Loucy (cell line): Measurements from ENCODE around the gene THAP7.

Source experiments
- H2AFZ ChIP-seq: fragments of 200-600 bp; sonication (generic); 2 replicates; pipeline ENCODE4 v1.6.0; 2016; ENCODE audit warnings: antibody characterized with exemption, mild to moderate bottlenecking, low read length, moderate library complexity
- H3F3A ChIP-seq: fragments of 200-600 bp; 2 replicates; pipeline ENCODE4 v1.6.0; 2016; ENCODE audit warnings: antibody characterized with exemption, low read depth, mild to moderate bottlenecking
- H3K27me3 ChIP-seq: fragments of 200-600 bp; sonication (generic); 2 replicates; pipeline ENCODE4 v1.6.1; 2014; ENCODE audit warnings: low read length, mild to moderate bottlenecking; ENCODE audit not compliant: insufficient read depth, poor library complexity, severe bottlenecking
- H3K36me3 ChIP-seq: fragments of 200-600 bp; sonication (generic); 2 replicates; pipeline ENCODE4 v1.6.1; 2016; ENCODE audit warnings: low read length; ENCODE audit not compliant: insufficient read depth
- H3K4me1 ChIP-seq: fragments of 200-600 bp; sonication (generic); 2 replicates; pipeline ENCODE4 v1.5.1; 2014; ENCODE audit warnings: low read length, mild to moderate bottlenecking; ENCODE audit not compliant: insufficient read depth, poor library complexity, severe bottlenecking
- H3K4me2 ChIP-seq: fragments of 200-600 bp; sonication (generic); 2 replicates; pipeline ENCODE4 v1.6.0; 2014; ENCODE audit warnings: antibody characterized with exemption, low read length, low read depth, mild to moderate bottlenecking; ENCODE audit not compliant: poor library complexity, severe bottlenecking
- H3K4me3 ChIP-seq: fragments of 200-600 bp; sonication (generic); 2 replicates; pipeline ENCODE4 v1.5.1; 2014; ENCODE audit warnings: low read length, mild to moderate bottlenecking, mixed read lengths; ENCODE audit not compliant: poor library complexity, severe bottlenecking
- H3K79me2 ChIP-seq: fragments of 200-600 bp; sonication (generic); 2 replicates; pipeline ENCODE4 v1.6.1; 2014; ENCODE audit warnings: low read length; ENCODE audit not compliant: insufficient read depth
- H3K9ac ChIP-seq: fragments of 200-600 bp; sonication (generic); 2 replicates; pipeline ENCODE4 v1.6.0; 2014; ENCODE audit warnings: mild to moderate bottlenecking, low read depth, low read length, moderate library complexity; ENCODE audit not compliant: poor library complexity, severe bottlenecking
- H3K9me2 ChIP-seq: fragments of 200-600 bp; sonication (generic); replicated peaks from 2 replicates; pipeline ENCODE4 v1.6.1; 2016; ENCODE audit warnings: low read depth, low read length, mixed read lengths
- H3K9me3 ChIP-seq: fragments of 200-600 bp; sonication (generic); 2 replicates; pipeline ENCODE4 v1.6.1; 2014; ENCODE audit warnings: mild to moderate bottlenecking, antibody characterized with exemption, low read length, low read depth; ENCODE audit not compliant: insufficient read depth
- H4K20me1 ChIP-seq: fragments of 200-600 bp; sonication (generic); 2 replicates; pipeline ENCODE4 v1.6.0; 2014; ENCODE audit warnings: antibody characterized with exemption, low read length, mild to moderate bottlenecking; ENCODE audit not compliant: insufficient read depth, poor library complexity, severe bottlenecking
- CTCF ChIP-seq: fragments of 200-600 bp; sonication (generic); conservative IDR thresholded peaks from 2 replicates; pipeline ENCODE4 v1.5.1; 2014; ENCODE audit warnings: mild to moderate bottlenecking, antibody characterized with exemption, low read length
- EZH2phosphoT487 ChIP-seq: fragments of 200-600 bp; IDR thresholded peaks from 2 replicates; pipeline ENCODE4 v1.6.1; 2018; ENCODE audit warnings: antibody characterized with exemption, mild to moderate bottlenecking, moderate library complexity, borderline replicate concordance

Gene THAP7

DNA sequence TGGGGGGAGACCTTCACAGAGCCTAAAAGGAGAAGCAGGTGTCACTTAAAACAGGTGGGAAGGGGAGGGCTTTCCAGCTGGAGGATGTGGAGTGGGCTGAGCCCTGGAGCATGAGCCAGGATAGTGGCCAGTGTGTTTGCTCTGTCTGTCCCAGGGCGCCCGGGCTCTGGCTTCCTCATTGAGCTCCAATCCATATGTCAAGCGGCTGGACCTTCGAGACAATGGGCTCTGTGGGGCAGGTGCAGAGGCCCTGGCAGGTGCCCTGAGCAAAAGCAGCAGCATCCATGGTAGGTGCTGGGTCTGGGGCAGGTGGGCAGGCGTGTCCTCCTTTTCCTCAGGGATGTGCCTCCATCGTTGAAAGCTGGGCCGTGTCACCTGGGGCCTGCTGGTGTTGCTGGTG, 45.8 kb upstream of the THAP7 start:
- no peaks in the 10 kb centered on the region for H3K9me3 ChIP-seq
- H2AFZ ChIP-seq = no peak overlapping the region
- no peaks in the 10 kb centered on the region for H3K27me3 ChIP-seq
- H3K4me3 ChIP-seq = no peak overlapping the region
- H3K9ac ChIP-seq = no peak overlapping the region
- H3F3A ChIP-seq = no peaks in the 10 kb centered on the region
- H3K79me2 ChIP-seq = no peaks in the 10 kb centered on the region
- no peak for TF ChIP-seq EZH2phosphoT487
- TF ChIP-seq CTCF = no peak
- H3K36me3 ChIP-seq = no peaks in the 10 kb centered on the region
- H3K4me1 ChIP-seq = peaks cover 12% of the 10 kb centered on the region
- H4K20me1 ChIP-seq = no peaks in the 10 kb centered on the region
- H3K9me2 ChIP-seq = no peaks in the 10 kb centered on the region
- no peak overlapping the region for H3K4me2 ChIP-seq

- Histone ChIP-seq H4K20me1 (no peaks in the 10 kb centered on the region), H3K27me3 (no peaks in the 10 kb centered on the region), H3K79me2 (no peaks in the 10 kb centered on the region), H3K9ac (no peak overlapping the region), H3F3A (no peaks in the 10 kb centered on the region), H3K9me3 (no peaks in the 10 kb centered on the region), H3K9me2 (no peaks in the 10 kb centered on the region), H3K4me1 (peaks cover 12% of the 10 kb centered on the region), H3K4me3 (no peak overlapping the region), H2AFZ (no peak overlapping the region), H3K36me3 (no peaks in the 10 kb centered on the region), H3K4me2 (no peak overlapping the region)
- no peak for TF ChIP-seq EZH2phosphoT487
These were observed 45.2 kb upstream of the THAP7 start for GRCh38 chr22:21047035-21047661.

DNA sequence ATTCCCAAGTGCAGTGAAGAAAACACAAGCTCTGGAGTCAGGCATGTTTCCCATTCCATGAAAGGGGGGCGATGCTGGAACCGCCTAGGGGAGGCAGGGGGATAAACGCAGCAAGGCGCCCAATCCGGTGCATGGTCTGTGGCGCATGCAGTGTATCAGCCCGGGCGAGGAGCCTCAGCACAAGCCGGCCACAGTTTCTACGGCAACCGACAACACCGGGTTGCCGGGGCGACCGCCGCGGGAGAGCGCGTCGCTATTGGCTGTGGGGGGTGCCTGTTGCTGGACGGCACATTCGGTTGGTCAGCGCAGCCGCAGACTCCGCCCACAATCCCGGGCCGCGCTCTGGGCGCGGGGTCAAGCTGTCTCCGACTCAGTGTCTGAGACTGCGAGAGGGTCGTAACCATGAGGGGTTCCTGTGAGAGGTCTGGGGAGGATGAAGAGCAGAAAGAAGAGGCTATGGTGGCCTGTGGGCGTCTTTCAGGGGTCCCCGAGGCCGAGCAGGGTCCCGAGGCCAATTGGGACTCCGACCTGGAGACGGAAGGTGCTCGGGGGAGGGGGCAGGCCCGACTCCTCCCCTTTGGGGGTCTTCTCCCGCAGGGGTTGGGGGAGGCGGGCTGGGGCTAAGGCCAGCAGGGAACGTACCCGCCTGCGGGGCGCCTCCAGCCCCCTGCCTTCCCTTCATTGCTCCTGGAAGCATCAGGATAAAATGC, 43.8 kb upstream of the THAP7 start, which contains the start of gene LRRC74B:
TSS of gene LRRC74B (plus strand) at position 362 of the 710 bp plus-strand sequence. CDS start at position 403, 41 bp downstream.
- Histone ChIP-seq H3K9me2 (no peaks in the 10 kb centered on the region), H3K4me2 (no peak within 1 kb of the TSS), H3F3A (no peaks in the 10 kb centered on the region), H3K9ac (no peak within 1 kb of the TSS), H2AFZ (no peak within 1 kb of the TSS), H3K4me1 (no peaks in the 10 kb centered on the region), H3K4me3 (no peak within 1 kb of the TSS), H4K20me1 (no peaks in the 10 kb centered on the region), H3K79me2 (no peaks in the 10 kb centered on the region), H3K36me3 (no peaks in the 10 kb centered on the region), H3K27me3 (no peaks in the 10 kb centered on the region), H3K9me3 (no peaks in the 10 kb centered on the region)
- TF ChIP-seq EZH2phosphoT487 (no peak), CTCF (no peak)
